Effector CD4-positive, alpha-beta T cell (primary cell): Measurements from ENCODE around the gene TROAP.
"Not testable (repeated sequence)": the region's sequence is repeated elsewhere in the genome, so short reads cannot be mapped to it uniquely, and the experiment has no call there.

ENCODE experiments used
- DNase-seq: peaks from one replicate; pipeline ENCODE4 v3.0.0-alpha.2; 2020

Gene TROAP

DNA sequence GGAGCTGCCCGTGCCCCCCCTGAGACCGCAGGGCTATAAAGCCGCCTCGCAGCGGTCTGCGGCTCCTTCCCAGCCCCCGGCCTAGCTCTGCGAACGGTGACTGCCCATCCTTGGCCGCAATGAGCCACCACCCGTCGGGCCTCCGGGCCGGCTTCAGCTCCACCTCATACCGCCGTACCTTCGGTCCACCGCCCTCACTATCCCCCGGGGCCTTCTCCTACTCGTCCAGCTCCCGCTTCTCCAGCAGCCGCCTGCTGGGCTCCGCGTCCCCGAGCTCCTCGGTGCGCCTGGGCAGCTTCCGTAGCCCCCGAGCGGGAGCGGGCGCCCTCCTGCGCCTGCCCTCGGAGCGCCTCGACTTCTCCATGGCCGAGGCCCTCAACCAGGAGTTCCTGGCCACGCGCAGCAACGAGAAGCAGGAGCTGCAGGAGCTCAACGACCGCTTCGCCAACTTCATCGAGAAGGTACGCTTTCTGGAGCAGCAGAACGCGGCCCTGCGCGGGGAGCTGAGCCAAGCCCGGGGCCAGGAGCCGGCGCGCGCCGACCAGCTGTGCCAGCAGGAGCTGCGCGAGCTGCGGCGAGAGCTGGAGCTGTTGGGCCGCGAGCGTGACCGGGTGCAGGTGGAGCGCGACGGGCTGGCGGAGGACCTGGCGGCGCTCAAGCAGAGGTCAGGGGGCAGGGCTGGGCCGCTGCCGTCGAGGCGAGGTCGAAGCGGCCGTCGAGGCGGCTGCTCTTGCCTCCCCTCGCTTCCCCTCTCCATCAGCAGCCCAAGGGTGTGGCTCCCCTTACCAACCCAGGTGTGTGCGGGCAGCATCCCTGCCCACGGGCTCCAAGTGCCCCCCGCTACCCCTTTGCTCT is 27.7 kb upstream of the TROAP start, which contains the start of gene PRPH:
Gene PRPH (plus strand): TSS at position 66 of the 855 bp plus-strand sequence. CDS start 54 bp downstream, at position 120.
- no peak for DNase-seq

DNA sequence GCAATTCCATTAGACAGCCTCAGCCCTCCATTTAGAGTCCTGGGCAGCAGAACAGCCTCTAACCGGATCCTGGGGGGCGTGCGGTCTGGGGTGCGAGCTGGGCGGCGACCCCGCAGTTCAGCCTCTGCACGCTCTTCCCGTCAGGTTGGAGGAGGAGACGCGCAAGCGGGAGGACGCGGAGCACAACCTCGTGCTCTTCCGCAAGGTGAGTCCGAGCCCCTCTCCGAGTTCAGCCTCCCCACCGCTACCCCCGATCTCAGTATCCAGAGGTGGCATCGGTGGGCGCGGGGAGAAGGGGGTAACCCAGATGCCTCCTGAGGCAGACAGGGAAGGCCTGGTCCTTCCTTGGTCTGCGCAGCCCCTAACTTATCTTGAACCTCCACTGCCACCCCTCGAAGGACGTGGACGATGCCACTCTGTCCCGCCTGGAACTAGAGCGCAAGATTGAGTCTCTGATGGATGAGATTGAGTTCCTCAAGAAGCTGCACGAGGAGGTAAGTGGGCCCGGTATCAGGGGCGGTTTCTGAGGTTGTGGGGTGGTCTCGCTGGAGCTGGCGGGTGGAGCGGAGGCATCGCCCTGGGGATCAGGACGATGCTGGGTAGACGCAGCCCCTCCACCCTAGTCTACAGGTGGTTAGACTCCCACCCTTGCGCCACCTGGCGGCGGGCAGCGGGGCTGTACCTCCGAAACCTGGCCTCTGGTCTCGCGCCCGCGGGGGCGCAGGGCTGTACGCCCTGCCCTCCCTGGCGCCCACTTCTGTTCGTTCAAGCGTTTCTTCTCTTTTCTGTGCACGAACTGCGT is 26.8 kb upstream of the TROAP start:
- DNase-seq: peak; percentile 42

DNA sequence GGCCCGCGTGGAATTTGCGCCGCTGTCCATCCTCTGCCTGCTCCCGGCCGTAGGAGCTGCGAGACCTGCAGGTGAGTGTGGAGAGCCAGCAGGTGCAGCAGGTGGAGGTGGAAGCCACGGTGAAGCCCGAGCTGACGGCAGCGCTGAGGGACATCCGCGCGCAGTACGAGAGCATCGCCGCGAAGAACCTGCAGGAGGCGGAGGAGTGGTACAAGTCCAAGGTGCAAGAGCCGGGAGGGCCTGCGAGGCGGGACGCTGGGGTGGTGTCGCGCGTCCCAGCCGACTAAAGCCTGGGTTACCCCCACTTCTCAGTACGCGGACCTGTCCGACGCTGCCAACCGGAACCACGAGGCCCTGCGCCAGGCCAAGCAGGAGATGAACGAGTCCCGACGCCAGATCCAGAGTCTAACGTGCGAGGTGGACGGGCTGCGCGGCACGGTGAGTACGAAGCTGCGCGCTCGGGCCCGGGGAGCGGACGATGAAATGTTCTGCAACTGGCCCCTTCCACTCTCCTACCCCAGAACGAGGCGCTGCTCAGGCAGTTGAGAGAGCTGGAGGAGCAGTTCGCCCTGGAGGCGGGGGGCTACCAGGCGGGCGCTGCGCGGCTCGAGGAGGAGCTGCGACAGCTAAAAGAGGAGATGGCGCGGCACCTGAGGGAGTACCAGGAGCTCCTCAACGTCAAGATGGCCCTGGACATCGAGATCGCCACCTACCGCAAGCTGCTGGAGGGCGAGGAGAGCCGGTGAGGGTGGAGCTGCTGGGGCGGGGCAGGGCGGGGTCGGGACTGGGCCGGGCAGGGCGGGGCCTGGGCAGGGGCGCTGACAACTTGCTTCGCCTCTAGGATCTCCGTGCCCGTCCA is 26.0 kb upstream of the TROAP start:
- DNase-seq: no peak

DNA sequence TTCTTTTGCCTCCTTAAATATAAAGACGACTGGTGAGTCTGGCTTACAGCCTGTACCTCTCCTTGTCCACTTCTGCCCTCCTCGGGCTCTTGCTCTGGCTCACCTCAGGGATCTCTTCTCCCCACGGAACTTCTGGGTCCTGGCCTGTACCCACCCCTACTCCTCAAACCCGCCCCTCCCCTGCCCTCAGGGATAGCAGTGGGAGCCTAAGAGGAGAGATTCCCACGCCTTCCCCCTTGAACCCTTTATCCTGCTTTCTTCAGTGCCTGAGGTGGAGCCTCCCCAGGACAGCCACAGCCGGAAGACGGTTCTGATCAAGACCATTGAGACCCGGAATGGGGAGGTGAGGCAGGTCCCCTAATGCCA is 25.4 kb upstream of the TROAP start:
- DNase-seq: no peak

DNA sequence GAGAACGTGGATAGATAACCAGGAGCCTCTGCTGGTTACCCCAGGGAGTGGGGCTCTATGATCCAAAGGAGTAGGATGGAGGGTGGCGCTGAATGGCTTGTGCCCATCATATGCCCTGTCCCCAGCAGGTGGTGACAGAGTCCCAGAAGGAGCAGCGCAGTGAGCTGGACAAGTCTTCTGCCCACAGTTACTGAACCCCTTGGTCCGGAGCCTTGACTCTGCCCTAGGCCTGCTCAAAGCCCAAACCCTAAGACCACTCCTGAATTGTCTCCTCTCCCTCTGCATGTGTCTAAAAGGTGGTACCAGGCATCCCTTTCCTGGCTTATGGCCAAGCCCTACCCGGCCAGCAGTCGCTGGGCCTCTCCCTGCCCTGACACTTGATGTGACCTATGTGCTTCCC is 24.9 kb upstream of the TROAP start:
- DNase-seq: no peak

DNA sequence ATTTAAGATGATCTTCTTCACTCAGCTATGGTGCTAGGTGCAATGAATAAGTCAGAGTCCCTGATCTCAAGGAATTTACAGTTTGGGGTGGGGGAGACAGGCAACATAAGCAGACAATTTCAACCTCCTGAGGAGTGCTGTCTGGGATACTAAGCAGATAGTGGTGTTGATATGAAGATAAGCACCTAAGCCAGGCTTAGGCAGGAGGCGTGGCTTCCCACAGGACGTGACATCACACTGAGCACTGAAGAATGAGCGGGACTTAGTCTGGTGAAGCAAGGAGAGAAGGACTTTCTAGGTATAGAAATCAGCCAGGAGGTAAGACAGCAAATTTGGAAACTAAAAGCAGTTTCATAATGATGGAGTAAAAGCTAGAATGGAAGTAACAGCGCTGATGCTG is 21.3 kb upstream of the TROAP start:
- DNase-seq: no peak

DNA sequence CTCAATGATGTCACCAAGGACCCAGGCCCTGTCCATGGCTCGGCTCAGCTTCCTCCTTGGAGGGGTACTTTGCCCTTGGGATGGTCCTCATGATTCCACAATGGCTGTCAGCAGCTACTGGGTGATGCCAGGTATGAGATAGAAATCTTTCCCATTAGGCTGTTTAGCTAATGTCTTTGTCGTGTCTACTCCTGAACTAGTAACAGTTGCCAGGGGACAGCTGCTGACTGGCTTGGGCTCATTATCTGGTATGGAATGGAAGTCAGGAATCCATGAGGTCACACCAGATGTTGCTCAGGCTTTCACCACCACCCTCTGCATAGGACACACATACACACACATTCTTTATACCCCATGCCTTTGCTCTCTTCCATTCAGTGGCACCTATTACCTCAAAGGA is 18.9 kb upstream of the TROAP start:
- DNase-seq: no peak

DNA sequence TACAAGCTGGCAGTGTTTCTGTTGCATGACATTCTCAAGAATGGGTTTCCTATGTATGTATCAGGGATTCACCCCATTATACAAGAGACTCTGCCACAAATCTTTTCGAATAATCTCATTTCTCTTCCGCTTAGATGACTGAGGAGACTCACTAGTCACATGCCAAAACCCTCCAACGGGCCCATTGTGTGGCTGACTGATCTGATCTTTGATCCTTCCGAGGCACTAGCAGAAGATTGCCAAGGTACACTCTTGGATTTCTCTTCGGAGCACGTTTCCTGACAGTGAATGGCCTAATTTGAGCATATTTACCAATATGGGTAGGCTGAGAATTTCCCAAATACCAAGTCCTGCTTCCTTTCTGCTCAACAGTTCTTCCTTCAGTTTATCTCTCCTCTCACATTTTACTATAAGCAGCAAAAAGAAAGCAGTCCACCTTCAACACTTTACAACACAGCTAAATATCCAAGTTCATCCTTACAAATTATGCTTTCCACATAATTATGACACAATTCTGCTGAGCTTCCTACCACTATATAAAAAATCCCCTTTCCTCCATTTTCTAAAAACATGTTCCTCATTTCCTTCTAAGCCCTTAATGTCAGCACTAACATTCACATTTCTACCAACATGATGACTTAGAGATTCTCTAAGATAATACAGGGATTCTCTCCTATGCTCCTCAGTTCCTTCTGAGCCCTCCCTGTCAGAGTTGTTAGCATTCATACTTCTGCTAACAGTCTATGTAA is 17.1 kb upstream of the TROAP start:
- no peak for DNase-seq

DNA sequence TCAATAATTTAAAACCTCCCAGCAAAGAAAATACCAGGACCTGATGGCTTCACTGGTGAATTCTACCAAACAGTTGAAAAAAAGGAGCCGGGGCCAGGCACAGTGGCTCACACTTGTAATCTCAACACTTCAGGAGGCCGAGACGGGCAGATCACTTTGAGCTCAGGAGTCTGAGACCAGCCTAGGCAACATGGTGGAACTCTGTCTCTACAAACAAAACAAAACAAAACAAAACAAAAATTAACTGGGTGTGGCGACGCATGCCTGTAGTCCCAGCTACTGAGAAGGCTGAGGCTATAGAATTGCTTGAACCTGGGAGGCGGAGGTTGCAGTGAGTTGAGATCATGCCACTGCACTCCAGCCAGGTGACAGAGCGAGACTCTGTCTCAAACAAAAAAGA is 13.7 kb upstream of the TROAP start:
- DNase-seq: no peak

DNA sequence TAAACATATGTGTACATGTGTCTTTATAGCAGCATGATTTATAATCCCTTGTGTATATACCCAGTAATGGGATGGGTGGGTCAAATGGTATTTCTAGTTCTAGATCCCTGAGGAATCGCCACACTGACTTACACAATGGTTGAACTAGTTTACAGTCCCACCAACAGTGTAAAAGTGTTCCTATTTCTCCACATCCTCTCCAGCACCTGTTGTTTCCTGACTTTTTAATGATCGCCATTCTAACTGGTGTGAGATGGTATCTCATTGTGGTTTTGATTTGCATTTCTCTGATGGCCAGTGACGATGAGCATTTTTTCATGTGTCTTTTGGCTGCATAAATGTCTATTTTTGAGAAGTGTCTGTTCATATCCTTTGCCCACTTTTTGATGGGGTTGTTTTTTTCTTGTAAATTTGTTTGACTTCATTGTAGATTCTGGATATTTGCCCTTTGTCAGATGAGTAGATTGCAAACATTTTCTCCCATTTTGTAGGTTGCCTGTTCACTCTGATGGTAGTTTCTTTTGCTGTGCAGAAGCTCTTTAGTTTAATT is 12.5 kb upstream of the TROAP start:
- DNase-seq: not testable (repeated sequence)

DNA sequence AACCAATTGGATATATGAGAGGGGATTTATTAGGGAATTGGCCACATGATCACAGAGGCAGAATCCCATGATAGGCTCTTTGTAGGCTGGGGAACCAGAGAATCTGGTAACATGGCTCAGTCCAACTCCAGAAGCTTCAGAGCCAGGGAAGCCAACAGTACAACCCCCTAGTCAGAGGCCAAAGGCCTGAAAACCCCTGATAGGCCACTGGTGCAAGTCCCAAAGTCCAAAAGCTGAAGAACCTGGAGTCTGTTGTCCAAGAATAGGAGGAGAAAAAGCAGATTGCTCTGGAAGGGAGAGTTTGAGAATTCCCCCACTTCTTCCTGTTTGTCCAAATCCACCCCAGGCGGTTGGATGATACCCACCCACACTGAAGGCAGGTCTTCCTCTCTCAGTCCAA is 8.2 kb upstream of the TROAP start:
- no peak for DNase-seq

DNA sequence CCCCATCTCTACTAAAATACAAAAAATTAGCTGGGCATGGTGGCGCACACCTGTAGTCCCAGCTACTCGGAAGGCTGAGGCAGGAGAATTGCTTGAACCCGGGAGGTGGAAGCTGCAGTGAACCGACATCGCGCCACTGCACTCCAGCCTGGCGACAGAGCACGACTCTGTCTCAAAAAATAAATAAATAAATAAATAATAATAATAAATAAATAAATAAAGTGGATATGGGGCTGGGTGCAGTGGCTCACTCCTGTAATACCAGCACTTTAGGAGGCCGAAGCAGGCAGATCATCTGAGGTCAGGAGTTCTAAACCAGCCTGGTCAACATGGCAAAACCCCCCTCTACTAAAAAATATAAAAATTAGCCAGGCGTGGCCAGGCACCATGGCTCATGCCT is 5.9 kb upstream of the TROAP start:
- not testable (repeated sequence) for DNase-seq

DNA sequence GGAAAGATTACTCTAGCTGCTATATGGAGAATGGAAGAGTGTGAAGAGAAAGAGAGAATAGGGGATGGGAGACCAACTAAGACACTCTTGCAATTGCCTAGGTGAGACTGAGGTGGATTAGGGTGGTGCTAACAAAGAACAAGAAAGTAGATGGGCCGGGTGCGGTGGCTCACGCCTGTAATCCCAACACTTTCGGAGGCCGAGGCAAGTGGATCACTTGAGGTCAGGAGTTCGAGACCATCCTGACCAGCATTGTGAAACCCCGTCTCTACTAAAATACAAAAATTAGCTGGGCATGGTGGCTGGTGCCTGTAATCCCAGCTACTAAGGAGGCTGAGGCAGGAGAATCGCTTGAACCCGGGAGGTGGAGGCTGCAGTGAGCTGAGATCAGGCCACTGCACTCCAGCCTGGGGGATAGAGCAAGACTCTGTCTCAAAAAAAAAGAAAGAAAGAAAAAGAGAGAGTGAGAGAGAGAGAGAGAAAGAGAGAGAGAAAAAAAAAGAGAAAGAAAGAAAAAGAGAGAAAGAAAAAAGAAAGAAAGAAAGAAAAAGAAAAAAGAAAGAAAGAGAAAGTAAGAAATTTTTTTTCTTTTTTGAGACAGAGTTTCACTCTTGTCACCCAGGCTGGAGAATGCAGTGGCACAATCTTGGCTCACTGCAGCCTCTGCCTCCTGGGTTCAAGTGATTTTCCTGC is 2.5 kb upstream of the TROAP start:
- not testable (repeated sequence) for DNase-seq

DNA sequence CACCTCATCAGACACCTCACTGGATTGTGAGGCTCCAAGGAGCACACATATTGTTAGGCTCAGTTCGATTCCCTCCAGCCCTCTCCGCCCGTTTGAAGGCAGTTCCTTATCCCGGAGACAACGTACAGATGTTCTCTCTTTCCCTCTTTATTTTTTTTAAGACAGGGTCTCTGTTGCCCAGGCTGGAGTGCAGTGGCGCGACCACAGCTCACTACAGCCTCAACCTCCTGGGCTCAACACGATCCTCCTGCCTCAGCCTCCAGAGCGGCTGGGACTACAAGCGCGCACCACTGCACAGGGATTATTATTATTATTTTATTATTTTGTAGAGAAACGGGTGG is 718 bp upstream of the TROAP start:
- DNase-seq: no peak

DNA sequence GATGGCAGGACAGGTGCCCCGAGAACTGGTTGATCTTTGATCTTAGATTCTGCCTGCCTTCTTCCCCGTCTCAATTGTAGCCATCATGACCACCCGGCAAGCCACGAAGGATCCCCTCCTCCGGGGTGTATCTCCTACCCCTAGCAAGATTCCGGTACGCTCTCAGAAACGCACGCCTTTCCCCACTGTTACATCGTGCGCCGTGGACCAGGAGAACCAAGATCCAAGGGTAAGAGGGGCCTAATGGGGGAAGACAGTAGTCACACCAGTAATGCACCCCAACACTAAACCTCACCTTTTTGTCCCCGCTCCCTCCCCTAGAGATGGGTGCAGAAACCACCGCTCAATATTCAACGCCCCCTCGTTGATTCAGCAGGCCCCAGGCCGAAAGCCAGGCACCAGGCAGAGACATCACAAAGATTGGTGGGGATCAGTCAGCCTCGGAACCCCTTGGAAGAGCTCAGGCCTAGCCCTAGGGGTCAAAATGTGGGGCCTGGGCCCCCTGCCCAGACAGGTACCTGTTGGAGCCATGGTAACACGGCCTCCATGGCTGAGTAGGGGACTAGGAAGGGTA is 556 bp downstream of the TROAP start:
- DNase-seq: no peak

DNA sequence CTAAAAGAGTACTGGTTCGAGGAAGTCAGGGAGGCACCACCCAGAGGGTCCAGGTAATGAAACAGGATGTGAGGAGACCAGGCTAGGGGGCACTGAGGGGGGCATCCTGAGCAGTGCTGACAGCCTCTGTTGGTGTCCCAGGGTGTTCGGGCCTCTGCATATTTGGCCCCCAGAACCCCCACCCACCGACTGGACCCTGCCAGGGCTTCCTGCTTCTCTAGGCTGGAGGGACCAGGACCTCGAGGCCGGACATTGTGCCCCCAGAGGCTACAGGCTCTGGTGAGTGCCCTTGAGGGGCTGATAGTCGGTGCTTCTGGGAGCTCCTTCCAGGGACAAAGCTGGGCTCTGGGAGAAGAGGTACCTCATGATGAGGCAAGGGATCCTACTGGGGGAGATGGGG is 2.6 kb downstream of the TROAP start:
- no peak for DNase-seq

DNA sequence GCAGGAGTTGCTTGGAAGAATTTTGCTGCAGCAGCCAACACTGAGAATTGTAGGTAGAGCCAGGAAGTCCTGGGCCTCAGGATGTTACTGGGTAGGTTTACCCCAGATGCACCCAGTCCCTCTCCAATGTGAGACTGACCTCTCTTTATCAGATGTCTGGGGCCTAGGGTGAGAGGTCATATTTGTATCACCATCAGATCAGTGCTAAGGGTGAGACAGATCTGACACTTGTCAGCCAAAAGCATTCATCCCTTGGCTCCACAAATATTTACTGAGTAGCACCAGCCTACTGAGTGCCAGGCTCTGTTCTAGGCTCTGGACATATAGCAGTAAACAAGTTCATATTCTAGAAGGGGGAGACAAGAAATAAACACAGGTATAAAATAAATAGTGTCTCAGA is 4.3 kb downstream of the TROAP start:
- no peak for DNase-seq

DNA sequence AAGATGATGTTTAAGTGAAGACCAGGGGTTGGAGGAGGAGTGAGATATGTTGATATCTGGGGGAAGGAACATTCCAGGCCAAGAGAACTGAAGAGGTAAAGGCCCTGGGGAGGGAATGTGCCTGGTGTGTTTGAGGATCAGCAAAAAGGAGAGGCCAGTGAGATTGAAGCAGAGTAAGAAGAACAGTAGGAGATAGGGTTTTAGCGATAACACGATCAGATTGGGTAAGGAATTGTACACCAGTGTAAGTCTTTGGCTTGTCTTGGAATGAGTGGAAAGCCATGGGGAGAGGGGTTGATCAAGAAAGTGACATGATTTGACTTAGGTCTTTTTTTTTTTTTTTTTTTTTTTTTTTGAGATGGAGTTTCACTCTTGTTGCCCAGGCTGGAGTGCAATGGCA is 4.8 kb downstream of the TROAP start:
- no peak for DNase-seq

DNA sequence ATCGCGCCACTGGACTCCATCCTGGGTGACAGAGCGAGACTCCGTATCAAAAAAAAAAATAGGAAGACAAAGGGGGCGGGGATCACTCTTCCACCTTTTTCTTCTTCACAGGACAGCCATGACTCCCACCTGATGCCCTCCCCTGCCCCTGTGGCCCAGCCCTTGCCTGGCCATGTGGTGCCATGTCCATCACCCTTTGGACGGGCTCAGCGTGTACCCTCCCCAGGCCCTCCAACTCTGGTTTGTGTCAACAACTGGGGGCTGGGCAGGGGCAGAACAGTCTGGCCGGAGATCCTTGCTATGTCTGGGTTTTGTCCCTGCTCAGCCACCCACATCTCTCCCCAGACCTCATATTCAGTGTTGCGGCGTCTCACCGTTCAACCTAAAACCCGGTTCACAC is 5.8 kb downstream of the TROAP start:
- DNase-seq: no peak

DNA sequence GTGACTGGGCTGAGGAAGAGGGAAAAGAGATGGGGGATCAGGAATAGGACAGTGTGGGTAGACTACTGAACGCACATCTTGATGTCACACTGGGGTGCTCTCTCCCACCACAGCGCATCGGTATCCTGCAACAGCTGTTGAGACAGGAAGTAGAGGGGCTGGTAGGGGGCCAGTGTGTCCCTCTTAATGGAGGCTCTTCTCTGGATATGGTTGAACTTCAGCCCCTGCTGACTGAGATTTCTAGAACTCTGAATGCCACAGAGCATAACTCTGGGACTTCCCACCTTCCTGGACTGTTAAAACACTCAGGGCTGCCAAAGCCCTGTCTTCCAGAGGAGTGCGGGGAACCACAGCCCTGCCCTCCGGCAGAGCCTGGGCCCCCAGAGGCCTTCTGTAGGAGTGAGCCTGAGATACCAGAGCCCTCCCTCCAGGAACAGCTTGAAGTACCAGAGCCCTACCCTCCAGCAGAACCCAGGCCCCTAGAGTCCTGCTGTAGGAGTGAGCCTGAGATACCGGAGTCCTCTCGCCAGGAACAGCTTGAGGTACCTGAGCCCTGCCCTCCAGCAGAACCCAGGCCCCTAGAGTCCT is 7.1 kb downstream of the TROAP start:
- DNase-seq: no peak
